H9 (cell line): Measurements from ENCODE around the gene CD180. TPM values are rescaled to one million over a fixed set of nuclear protein-coding genes. Genes with fewer than 3 reads are reported as not detected.

ENCODE experiments used
- DNase-seq: peaks from one replicate; pipeline ENCODE4 v3.0.0-alpha.2; 2017
- H2AFZ ChIP-seq: one replicate; pipeline ENCODE4 v1.6.1; 2013; ENCODE audit warnings: mild to moderate bottlenecking, low read length, control low read depth, moderate library complexity
- H2AK5ac ChIP-seq: 2 replicates; pipeline ENCODE4 v1.6.1; 2013; ENCODE audit warnings: low read length, control low read depth, mixed read lengths; ENCODE audit not compliant: insufficient read length
- H2BK120ac ChIP-seq: one replicate; pipeline ENCODE4 v1.6.1; 2013; ENCODE audit warnings: low read depth, mild to moderate bottlenecking, low read length, control low read depth, inconsistent platforms; ENCODE audit not compliant: poor library complexity, severe bottlenecking
- H2BK12ac ChIP-seq: 2 replicates; pipeline ENCODE4 v1.6.1; 2013; ENCODE audit warnings: low read length, control low read depth, mixed read lengths, low read depth; ENCODE audit not compliant: insufficient read length
- H2BK15ac ChIP-seq: 2 replicates; pipeline ENCODE4 v1.6.1; 2013; ENCODE audit warnings: low read depth, low read length, control low read depth
- H2BK20ac ChIP-seq: one replicate; pipeline ENCODE4 v1.6.1; 2013; ENCODE audit warnings: low read depth, mild to moderate bottlenecking, low read length, control low read depth, inconsistent platforms; ENCODE audit not compliant: poor library complexity, severe bottlenecking
- H2BK5ac ChIP-seq: 2 replicates; pipeline ENCODE4 v1.6.1; 2013; ENCODE audit warnings: low read length, control low read depth, mixed read lengths; ENCODE audit not compliant: insufficient read length
- H3K14ac ChIP-seq: 2 replicates; pipeline ENCODE4 v1.6.1; 2013; ENCODE audit warnings: low read length, control low read depth; ENCODE audit not compliant: insufficient read depth
- H3K18ac ChIP-seq: 2 replicates; pipeline ENCODE4 v1.6.1; 2013; ENCODE audit warnings: low read depth, mild to moderate bottlenecking, mixed read lengths, low read length, control low read depth; ENCODE audit not compliant: insufficient read length
- H3K23ac ChIP-seq: 2 replicates; pipeline ENCODE4 v1.6.1; 2013; ENCODE audit warnings: low read length, control low read depth, mixed read lengths, low read depth; ENCODE audit not compliant: insufficient read length
- H3K23me2 ChIP-seq: 2 replicates; pipeline ENCODE4 v1.6.1; 2013; ENCODE audit warnings: low read depth, mild to moderate bottlenecking, mixed read lengths, low read length, control low read depth; ENCODE audit not compliant: insufficient read length, poor library complexity, severe bottlenecking
- H3K27ac ChIP-seq: 2 replicates; pipeline ENCODE4 v1.5.1; 2013; ENCODE audit warnings: low read length, control low read depth, mixed read lengths, low read depth; ENCODE audit not compliant: insufficient read length
- H3K27me3 ChIP-seq: 2 replicates; pipeline ENCODE4 v1.6.1; 2013; ENCODE audit warnings: low read length, control low read depth, inconsistent platforms; ENCODE audit not compliant: insufficient read depth
- H3K4ac ChIP-seq: 2 replicates; pipeline ENCODE4 v1.6.1; 2013; ENCODE audit warnings: low read depth, mild to moderate bottlenecking, control low read depth, inconsistent platforms, low read length, moderate library complexity
- H3K4me1 ChIP-seq: 2 replicates; pipeline ENCODE4 v1.6.1; 2013; ENCODE audit warnings: low read length, control low read depth, inconsistent platforms; ENCODE audit not compliant: insufficient read depth
- H3K4me2 ChIP-seq: 2 replicates; pipeline ENCODE4 v1.6.1; 2013; ENCODE audit warnings: low read length, control low read depth, mixed read lengths; ENCODE audit not compliant: insufficient read length, insufficient read depth
- H3K56ac ChIP-seq: 2 replicates; pipeline ENCODE4 v1.6.1; 2013; ENCODE audit warnings: low read depth, mild to moderate bottlenecking, mixed read lengths, low read length, control low read depth; ENCODE audit not compliant: insufficient read length
- H3K79me1 ChIP-seq: 2 replicates; pipeline ENCODE4 v1.6.1; 2013; ENCODE audit warnings: low read depth, mild to moderate bottlenecking, moderate library complexity, low read length, control low read depth, inconsistent platforms; ENCODE audit not compliant: insufficient read depth, poor library complexity, severe bottlenecking
- H3K79me2 ChIP-seq: 2 replicates; pipeline ENCODE4 v1.6.1; 2013; ENCODE audit warnings: low read length, control low read depth, inconsistent platforms; ENCODE audit not compliant: insufficient read depth
- H3K9ac ChIP-seq: 2 replicates; pipeline ENCODE4 v1.6.1; 2013; ENCODE audit warnings: low read length, control low read depth, mixed read lengths; ENCODE audit not compliant: insufficient read length; ENCODE audit errors: extremely low read depth
- H3K9me3 ChIP-seq: one replicate; pipeline ENCODE4 v1.6.1; 2013; ENCODE audit warnings: low read depth, low read length, inconsistent platforms; ENCODE audit not compliant: control insufficient read depth
- H3T11ph ChIP-seq: one replicate; pipeline ENCODE4 v1.6.1; 2013; ENCODE audit warnings: mild to moderate bottlenecking, low read length, control low read depth, inconsistent platforms
- H4K20me1 ChIP-seq: one replicate; pipeline ENCODE4 v1.6.1; 2013; ENCODE audit not compliant: control insufficient read depth, insufficient read length, insufficient read depth
- H4K5ac ChIP-seq: 2 replicates; pipeline ENCODE4 v1.6.1; 2013; ENCODE audit warnings: low read depth, mild to moderate bottlenecking, mixed read lengths, low read length, control low read depth; ENCODE audit not compliant: insufficient read length
- H4K8ac ChIP-seq: replicated peaks from 2 replicates; pipeline ENCODE4 v1.6.1; 2013; ENCODE audit warnings: low read length, control low read depth, mixed read lengths, low read depth; ENCODE audit not compliant: insufficient read length
- H4K91ac ChIP-seq: 2 replicates; pipeline ENCODE4 v1.6.1; 2013; ENCODE audit warnings: low read depth, mild to moderate bottlenecking, moderate library complexity, mixed read lengths, low read length, control low read depth; ENCODE audit not compliant: insufficient read length
- H3K27ac Mint-ChIP-seq, 3 experiments: 2 replicates in 2 of 3; 3 replicates in 1 of 3; pipeline ENCODE4 v1.8.0; 2020 to 2021; ENCODE audit warnings: mixed read lengths in 3 of 3, mild to moderate bottlenecking in 1 of 3, moderate library complexity in 1 of 3
- H3K27me3 Mint-ChIP-seq: 2 replicates; pipeline ENCODE4 v1.8.0; 2021; ENCODE audit warnings: low read depth, mild to moderate bottlenecking, moderate library complexity, mixed read lengths
- H3K36me3 Mint-ChIP-seq, 3 experiments: 2 replicates in 2 of 3; 3 replicates in 1 of 3; pipeline ENCODE4 v1.8.0; 2020 to 2021; ENCODE audit warnings: low read depth in 3 of 3, mixed read lengths in 3 of 3; ENCODE audit not compliant: insufficient read depth in 1 of 3
- H3K4me1 Mint-ChIP-seq, 2 experiments: 2 replicates each; pipeline ENCODE4 v1.8.0; 2020; ENCODE audit warnings: mixed read lengths in 2 of 2
- H3K4me3 Mint-ChIP-seq, 2 experiments: 2 replicates in 1 of 2; 3 replicates in 1 of 2; pipeline ENCODE4 v1.8.0; 2020 to 2021; ENCODE audit warnings: mild to moderate bottlenecking in 2 of 2, mixed read lengths in 2 of 2, moderate library complexity in 1 of 2
- H3K9me3 Mint-ChIP-seq, 2 experiments: 2 replicates in 1 of 2; 3 replicates in 1 of 2; pipeline ENCODE4 v1.8.0; 2020; ENCODE audit warnings: mild to moderate bottlenecking in 2 of 2, mixed read lengths in 2 of 2, moderate library complexity in 1 of 2
- CTCF ChIP-seq: fragments of 200-600 bp; sonication (generic); conservative IDR thresholded peaks from 3 replicates; pipeline ENCODE4 v1.8.0; 2021; ENCODE audit warnings: antibody characterized with exemption, mild to moderate bottlenecking
- WGBS: extraction: QIAGEN DNeasy Blood & Tissue Kit; methylation state at CpG from one replicate; pipeline ENCODE4 v1.1.7; 2013; ENCODE audit warnings: missing lambda C conversion rate, low lambda C conversion rate, mixed read lengths; ENCODE audit not compliant: insufficient read length; ENCODE audit errors: extremely low coverage; 5-methylcytosine and 5-hydroxymethylcytosine counted together
- total RNA-seq: library from RNA; stranded (reverse); gene quantifications from 2 replicates; pipeline ENCODE4 v1.2.1, GENCODE V29; 2021

Gene CD180
- total RNA-seq, 1 experiment from 2014 or later, result not detected

GRCh38 chr5:67235399-67236110, 39.0 kb upstream of the CD180 start:
- no peak overlapping the region for H3K9ac ChIP-seq
- H4K91ac ChIP-seq, result no peak overlapping the region
- Mint-ChIP-seq H3K4me3 (no peak overlapping the region), H3K36me3 (peaks cover 2 to 5% (median 3%) of the 10 kb centered on the region in 3 experiments; a peak in 4 of 7 replicates), H3K4me1 (peaks cover 14 to 17% of the 10 kb centered on the region in 2 experiments), H3K27me3 (peaks cover 11% of the 10 kb centered on the region), H3K27ac (no peak overlapping the region), H3K9me3 (peaks cover 4% of the 10 kb centered on the region in 2 experiments; a peak in 2 of 5 replicates)
- no peaks in the 10 kb centered on the region for H4K20me1 ChIP-seq
- H3T11ph ChIP-seq, result no peak overlapping the region
- H3K23ac ChIP-seq, result no peak overlapping the region
- no peak overlapping the region for H2AK5ac ChIP-seq
- H2BK15ac ChIP-seq, result no peak overlapping the region
- H2BK120ac ChIP-seq, result no peak overlapping the region
- no peak overlapping the region for H4K5ac ChIP-seq
- H3K79me1 ChIP-seq, result no peaks in the 10 kb centered on the region
- no peak overlapping the region for H3K4me2 ChIP-seq
- WGBS, result no CpG with 5 or more reads among the region's 12 CpGs
- H2AFZ ChIP-seq, result no peak overlapping the region
- no peak overlapping the region for H3K56ac ChIP-seq
- no peak overlapping the region for H4K8ac ChIP-seq
- H3K27me3 ChIP-seq, result no peaks in the 10 kb centered on the region
- no peak overlapping the region for H3K4ac ChIP-seq
- H2BK5ac ChIP-seq, result no peak overlapping the region
- no peaks in the 10 kb centered on the region for H3K23me2 ChIP-seq
- H3K9me3 ChIP-seq, result no peaks in the 10 kb centered on the region
- H3K79me2 ChIP-seq, result no peaks in the 10 kb centered on the region
- H3K18ac ChIP-seq, result no peak overlapping the region
- no peak for TF ChIP-seq CTCF
- no peak for DNase-seq
- no peak overlapping the region for H3K27ac ChIP-seq
- H2BK20ac ChIP-seq, result no peak overlapping the region
- no peak overlapping the region for H2BK12ac ChIP-seq
- no peaks in the 10 kb centered on the region; the same call in 1 of the 2 replicates for H3K4me1 ChIP-seq
- no peak overlapping the region for H3K14ac ChIP-seq
